HEK293T (cell line): Measurements from ENCODE around the gene CCDC141.

Source experiments
- ARNT ChIP-seq: fragments of 450-650 bp; IDR thresholded peaks from 2 replicates; pipeline ENCODE4 v1.6.1; 2017; ENCODE audit warnings: mild to moderate bottlenecking
- BHLHE40 ChIP-seq: fragments of 450-650 bp; IDR thresholded peaks from 2 replicates; pipeline ENCODE4 v1.6.1; 2016; ENCODE audit warnings: mild to moderate bottlenecking, moderate library complexity, borderline replicate concordance
- CTBP1 ChIP-seq: fragments of 450-650 bp; IDR thresholded peaks from 2 replicates; pipeline ENCODE4 v1.6.1; 2016; ENCODE audit warnings: borderline replicate concordance
- ELF4 ChIP-seq: fragments of 450-650 bp; IDR thresholded peaks from 2 replicates; pipeline ENCODE4 v1.6.1; 2017; ENCODE audit warnings: antibody characterized with exemption
- FOXA1 ChIP-seq: fragments of 450-650 bp; IDR thresholded peaks from 2 replicates; pipeline ENCODE4 v1.6.1; 2016; ENCODE audit warnings: mild to moderate bottlenecking
- FOXM1 ChIP-seq: fragments of 450-650 bp; IDR thresholded peaks from 2 replicates; pipeline ENCODE4 v1.6.1; 2017; ENCODE audit warnings: mild to moderate bottlenecking, borderline replicate concordance
- LEF1 ChIP-seq: fragments of 450-650 bp; IDR thresholded peaks from 2 replicates; pipeline ENCODE4 v1.6.1; 2017; ENCODE audit warnings: mild to moderate bottlenecking, borderline replicate concordance
- NFRKB ChIP-seq: fragments of 450-650 bp; IDR thresholded peaks from 2 replicates; pipeline ENCODE4 v1.6.1; 2016; ENCODE audit warnings: mild to moderate bottlenecking, moderate library complexity
- SP1 ChIP-seq: fragments of 450-650 bp; IDR thresholded peaks from 2 replicates; pipeline ENCODE4 v1.6.1; 2017
- ZNF384 ChIP-seq: fragments of 450-650 bp; IDR thresholded peaks from 2 replicates; pipeline ENCODE4 v1.6.1; 2016

DNA sequence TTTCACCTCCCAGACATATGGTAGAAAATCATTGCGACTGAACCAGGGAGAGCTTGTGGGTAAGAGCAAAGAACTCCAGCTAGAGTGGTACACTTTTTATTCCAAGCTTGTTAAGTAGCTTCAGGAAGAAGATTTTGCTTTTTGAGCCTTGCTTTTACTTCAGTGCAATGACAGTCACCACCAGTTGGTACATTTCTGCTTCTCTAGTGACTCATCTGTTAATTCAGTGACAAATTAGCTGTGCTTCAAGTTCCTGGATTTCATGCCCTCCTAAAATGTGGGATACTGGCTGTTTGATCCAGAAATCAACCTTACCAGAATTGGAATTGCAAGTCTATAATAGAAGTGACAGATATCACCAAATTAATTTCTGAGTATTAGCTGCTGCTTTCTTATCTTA, 125.1 kb downstream of the CCDC141 start:
- TF ChIP-seq LEF1 (no peak), ARNT (no peak), ZNF384 (no peak), CTBP1 (no peak), BHLHE40 (no peak), SP1 (no peak), FOXM1 (no peak), FOXA1 (no peak), NFRKB (no peak), ELF4 (no peak)
